Measurements from ENCODE around the gene ALPK3. TPM values are rescaled to one million over a fixed set of nuclear protein-coding genes. Genes with fewer than 3 reads are reported as not detected.

Gene ALPK3
- total RNA-seq, 1 experiment from 2014 or later: 0.07 TPM

- Mint-ChIP-seq H3K27me3 (ENCODE audit: insufficient read depth, unreplicated experiment) (no peaks in the 10 kb centered on the region), H3K4me3 (ENCODE audit: unreplicated experiment) (no peak overlapping the region), H3K4me1 (ENCODE audit: insufficient read depth, unreplicated experiment) (no peaks in the 10 kb centered on the region), H3K27ac (ENCODE audit: low read depth, unreplicated experiment) (no peak overlapping the region), H3K9me3 (ENCODE audit: unreplicated experiment) (no peaks in the 10 kb centered on the region), H3K36me3 (ENCODE audit: insufficient read depth, unreplicated experiment) (peaks cover 63% of the 10 kb centered on the region)
- ChIA-PET POLR2A (no interaction called here), CTCF (no interaction called here)
- no peak for DNase-seq (ENCODE audit: unreplicated experiment)
- intact Hi-C loops (cut with micrococcal nuclease): no loop called here
- no TSS peak for BruUV-seq (replicated peaks)
- no peak for TF ChIP-seq CTCF (IDR thresholded peaks at IDR 0.05; ENCODE audit: unreplicated experiment)
Measured at GRCh38 chr15:84797212-84797611, 19.9 kb upstream of the ALPK3 start.

GRCh38 chr15:84797801-84798200 lies 19.4 kb upstream of the ALPK3 start:
- ChIA-PET CTCF (no interaction called here), POLR2A (no interaction called here)
- Mint-ChIP-seq H3K4me3 (ENCODE audit: unreplicated experiment) (no peak overlapping the region), H3K27me3 (ENCODE audit: insufficient read depth, unreplicated experiment) (no peaks in the 10 kb centered on the region), H3K4me1 (ENCODE audit: insufficient read depth, unreplicated experiment) (no peaks in the 10 kb centered on the region), H3K9me3 (ENCODE audit: unreplicated experiment) (no peaks in the 10 kb centered on the region), H3K27ac (ENCODE audit: low read depth, unreplicated experiment) (no peak overlapping the region), H3K36me3 (ENCODE audit: insufficient read depth, unreplicated experiment) (peaks cover 62% of the 10 kb centered on the region)
- no peak for DNase-seq (ENCODE audit: unreplicated experiment)
- intact Hi-C loops (cut with micrococcal nuclease): no loop called here
- no peak for TF ChIP-seq CTCF (IDR thresholded peaks at IDR 0.05; ENCODE audit: unreplicated experiment)
- BruUV-seq (replicated peaks): no TSS peak

GRCh38 chr15:84798436-84798946 lies 18.7 kb upstream of the ALPK3 start:
- BruUV-seq (replicated peaks): no TSS peak
- ChIA-PET POLR2A (no interaction called here), CTCF (no interaction called here)
- Mint-ChIP-seq H3K4me3 (ENCODE audit: unreplicated experiment) (no peak overlapping the region), H3K4me1 (ENCODE audit: insufficient read depth, unreplicated experiment) (no peaks in the 10 kb centered on the region), H3K36me3 (ENCODE audit: insufficient read depth, unreplicated experiment) (peaks cover 62% of the 10 kb centered on the region), H3K27ac (ENCODE audit: low read depth, unreplicated experiment) (no peak overlapping the region), H3K9me3 (ENCODE audit: unreplicated experiment) (no peaks in the 10 kb centered on the region), H3K27me3 (ENCODE audit: insufficient read depth, unreplicated experiment) (no peaks in the 10 kb centered on the region)
- TF ChIP-seq CTCF (IDR thresholded peaks at IDR 0.05; ENCODE audit: unreplicated experiment): no peak
- DNase-seq (ENCODE audit: unreplicated experiment): no peak
- intact Hi-C loops (cut with micrococcal nuclease): no loop called here

GRCh38 chr15:84799511-84800187 lies 17.5 kb upstream of the ALPK3 start:
- no TSS peak for BruUV-seq (replicated peaks)
- Mint-ChIP-seq H3K4me1 (ENCODE audit: insufficient read depth, unreplicated experiment) (no peaks in the 10 kb centered on the region), H3K27me3 (ENCODE audit: insufficient read depth, unreplicated experiment) (no peaks in the 10 kb centered on the region), H3K36me3 (ENCODE audit: insufficient read depth, unreplicated experiment) (peaks cover 59% of the 10 kb centered on the region), H3K9me3 (ENCODE audit: unreplicated experiment) (no peaks in the 10 kb centered on the region), H3K4me3 (ENCODE audit: unreplicated experiment) (no peak overlapping the region), H3K27ac (ENCODE audit: low read depth, unreplicated experiment) (no peak overlapping the region)
- POLR2A ChIA-PET: no interaction called here
- no peak for TF ChIP-seq CTCF (IDR thresholded peaks at IDR 0.05; ENCODE audit: unreplicated experiment)
- CTCF ChIA-PET: no interaction called here
- intact Hi-C loops (cut with micrococcal nuclease): no loop called here
- no peak for DNase-seq (ENCODE audit: unreplicated experiment)
